Common myeloid progenitor, CD34-positive (primary cell): ENCODE data around the gene KIF23.
A peak's percentile ranks its signal among the peaks of the same experiment; 100 is the strongest.
"Not testable (repeated sequence)": the region's sequence is repeated elsewhere in the genome, so short reads cannot be mapped to it uniquely, and the experiment has no call there.

ENCODE experiments used
- CTCF ChIA-PET: fragments of 350-600 bp; sonication (Branson Sonifier 250); formaldehyde crosslinking; loops from one replicate; lab custom pipeline; 2021; ENCODE audit warnings: antibody characterized with exemption; lab: Charles Lee
- POLR2A ChIA-PET: fragments of 350-600 bp; sonication (Branson Sonifier 250); formaldehyde crosslinking; loops from one replicate; lab custom pipeline; 2021; ENCODE audit warnings: antibody characterized with exemption; lab: Charles Lee
- DNase-seq, 3 donors: peaks; one replicate each; pipeline versions ENCODE4 v3.0.0 to v3.0.0-alpha.2; 2013
- H3K27ac ChIP-seq, 2 experiments: 1 replicate in 1 of 2; 2 replicates in 1 of 2; pipeline ENCODE4 v1.7.0; 2013; ENCODE audit warnings: inconsistent platforms in 2 of 2, low read length in 2 of 2, mild to moderate bottlenecking in 2 of 2, low read depth in 1 of 2, moderate library complexity in 1 of 2; ENCODE audit not compliant: severe bottlenecking in 2 of 2, insufficient read depth in 1 of 2, poor library complexity in 1 of 2
- H3K27me3 ChIP-seq, 5 experiments: replicated peaks in 2 of 5; 1 replicate in 3 of 5; 2 replicates in 2 of 5; pipeline versions ENCODE4 v1.6.1 to v1.7.0; 2013; ENCODE audit warnings: low read length in 4 of 5, mild to moderate bottlenecking in 2 of 5, moderate library complexity in 2 of 5, inconsistent platforms in 1 of 5; ENCODE audit not compliant: insufficient read depth in 5 of 5, control insufficient read depth in 4 of 5
- H3K36me3 ChIP-seq, 4 experiments: 1 replicate in 2 of 4; 2 replicates in 2 of 4; pipeline versions ENCODE4 v1.6.1 to v1.7.0; 2013; ENCODE audit warnings: low read length in 3 of 4, control low read depth in 1 of 4, mild to moderate bottlenecking in 1 of 4; ENCODE audit not compliant: control insufficient read depth in 4 of 4, insufficient read depth in 4 of 4
- H3K4me1 ChIP-seq, 4 experiments: 1 replicate in 3 of 4; 2 replicates in 1 of 4; pipeline versions ENCODE4 v1.6.1 to v1.7.1; 2013; ENCODE audit warnings: low read length in 3 of 4, mild to moderate bottlenecking in 3 of 4, control low read depth in 1 of 4, inconsistent platforms in 1 of 4, moderate library complexity in 1 of 4; ENCODE audit not compliant: control insufficient read depth in 4 of 4, insufficient read depth in 4 of 4; ENCODE audit errors: control extremely low read depth in 1 of 4
- H3K4me3 ChIP-seq, 7 experiments: 1 replicate in 4 of 7; 2 replicates in 3 of 7; pipeline versions ENCODE4 v1.5.1 to v1.7.0; 2013; ENCODE audit warnings: mild to moderate bottlenecking in 7 of 7, low read length in 6 of 7, moderate library complexity in 6 of 7, inconsistent platforms in 2 of 7, low read depth in 2 of 7, control low read depth in 1 of 7; ENCODE audit not compliant: insufficient read depth in 4 of 7, control insufficient read depth in 1 of 7; ENCODE audit errors: extremely low read depth in 1 of 7
- H3K9me3 ChIP-seq, 5 experiments: 1 replicate in 4 of 5; 2 replicates in 1 of 5; pipeline versions ENCODE4 v1.6.1 to v1.7.1; 2013; ENCODE audit warnings: low read length in 4 of 5, mild to moderate bottlenecking in 2 of 5, inconsistent platforms in 1 of 5, low read depth in 1 of 5, moderate library complexity in 1 of 5; ENCODE audit not compliant: control insufficient read depth in 4 of 5, insufficient read depth in 2 of 5; ENCODE audit errors: control extremely low read depth in 1 of 5
- WGBS: methylation state at CpG from one replicate; pipeline ENCODE4 v1.1.5; 2013; ENCODE audit not compliant: insufficient coverage; 5-methylcytosine and 5-hydroxymethylcytosine counted together

The KIF23 gene

GRCh38 chr15:69444686-69445085, 30.5 kb downstream of the KIF23 start:
- no peak for DNase-seq
- Histone ChIP-seq H3K9me3 (no peaks in the 10 kb centered on the region), H3K36me3 (peaks cover 7 to 60% (median 21%) of the 10 kb centered on the region in 4 experiments), H3K4me3 (no peak overlapping the region), H3K27me3 (no peaks in the 10 kb centered on the region), H3K27ac (no peak overlapping the region), H3K4me1 (peaks cover 0 to 4% (median 0%) of the 10 kb centered on the region in 4 experiments)
- CTCF ChIA-PET, result interaction anchor here (2.3 kb wide), 1 partner anchor 10 kb away, joined by 5 read pairs; no protein-coding TSS in a partner anchor
- POLR2A ChIA-PET, result no interaction called here
- WGBS, result 98% methylated on average over 6 of the region's 7 CpGs

GRCh38 chr15:69446953-69447352, 32.8 kb downstream of the KIF23 start:
- Histone ChIP-seq H3K27ac (no peak overlapping the region), H3K4me3 (no peak overlapping the region), H3K4me1 (peaks cover 4 to 11% (median 6%) of the 10 kb centered on the region in 4 experiments), H3K36me3 (peaks cover 2 to 45% (median 14%) of the 10 kb centered on the region in 4 experiments), H3K9me3 (no peaks in the 10 kb centered on the region), H3K27me3 (no peaks in the 10 kb centered on the region)
- 94% methylated on average over 2 of the region's 2 CpGs for WGBS
- CTCF ChIA-PET, result interaction anchor here (0.6 kb wide), 1 partner anchor 9 kb away, joined by 3 read pairs; no protein-coding TSS in a partner anchor
- POLR2A ChIA-PET, result no interaction called here
- no peak for DNase-seq

- H3K4me3 ChIP-seq, H3K27me3 ChIP-seq, H3K9me3 ChIP-seq, DNase-seq, H3K27ac ChIP-seq: not testable (repeated sequence)
- 100% methylated on average over 4 of the region's 4 CpGs for WGBS
- Histone ChIP-seq H3K36me3 (peaks cover 2 to 50% (median 13%) of the 10 kb centered on the region in 4 experiments), H3K4me1 (peaks cover 12 to 30% (median 26%) of the 10 kb centered on the region in 4 experiments)
- ChIA-PET POLR2A (interaction anchor here (2.2 kb wide), 1 partner anchor 13 kb away, joined by 6 read pairs; no protein-coding TSS in a partner anchor), CTCF (interaction anchor here (0.7 kb wide), 1 partner anchor 10 kb away, joined by 3 read pairs; no protein-coding TSS in a partner anchor)
These were observed 36.1 kb downstream of the KIF23 start for GRCh38 chr15:69450221-69450620.

- Histone ChIP-seq H3K4me1 (peaks cover 12 to 33% (median 26%) of the 10 kb centered on the region in 4 experiments), H3K9me3 (no peaks in the 10 kb centered on the region), H3K36me3 (peaks cover 6 to 54% (median 20%) of the 10 kb centered on the region in 4 experiments), H3K27me3 (no peaks in the 10 kb centered on the region), H3K4me3 (peak overlapping the region in 6 of 7 experiments; percentile 27 to 100 (median 92)), H3K27ac (peak overlapping the region in 1 of 2 experiments; percentile 83)
- DNase-seq, result no peak
- POLR2A ChIA-PET, result interaction anchor here (1.5 to 2.4 kb wide), 3 partner anchors 9 to 37 kb away, joined by 6 to 11 read pairs (median 7); partner anchors contain the start of gene KIF23
- WGBS, result 98% methylated on average over 10 of the region's 12 CpGs
- CTCF ChIA-PET, result interaction anchor here (0.7 to 4.3 kb wide), 4 partner anchors 11 to 27 kb away, joined by 3 to 23 read pairs (median 3); no protein-coding TSS in a partner anchor
These were observed 37.0 kb downstream of the KIF23 start for GRCh38 chr15:69450968-69451695.

GRCh38 chr15:69451951-69452691, 38.0 kb downstream of the KIF23 start:
- Histone ChIP-seq H3K9me3 (no peaks in the 10 kb centered on the region), H3K4me3 (peak overlapping the region; percentile 33 to 100 (median 92)), H3K36me3 (peaks cover 5 to 54% (median 22%) of the 10 kb centered on the region in 4 experiments), H3K27ac (peak overlapping the region; percentile 3 to 83), H3K27me3 (no peaks in the 10 kb centered on the region), H3K4me1 (peaks cover 12 to 33% (median 26%) of the 10 kb centered on the region in 4 experiments)
- peak in 2 of 3 donors; percentile 65 to 79 for DNase-seq
- WGBS, result 27% methylated on average over 30 of the region's 32 CpGs
- ChIA-PET CTCF (interaction anchor here (1.7 to 4.3 kb wide), 2 partner anchors 11 to 26 kb away, joined by 3 to 23 read pairs; no protein-coding TSS in a partner anchor), POLR2A (interaction anchor here (0.8 to 2.9 kb wide), 5 partner anchors 10 to 38 kb away, joined by 3 to 21 read pairs (median 7); partner anchors contain the start of gene KIF23)

- Histone ChIP-seq H3K4me1 (peaks cover 12 to 33% (median 26%) of the 10 kb centered on the region in 4 experiments), H3K9me3 (no peaks in the 10 kb centered on the region), H3K36me3 (peaks cover 8 to 52% (median 24%) of the 10 kb centered on the region in 4 experiments), H3K27me3 (no peaks in the 10 kb centered on the region), H3K27ac (peak within 1 kb of the TSS; percentile 54 to 83), H3K4me3 (peak within 1 kb of the TSS; percentile 80 to 100 (median 92))
- WGBS, result under 1% methylated on average over 65 of the region's 77 CpGs
- ChIA-PET CTCF (interaction anchor here (0.7 to 4.3 kb wide), 3 partner anchors 10 to 864 kb away, joined by 3 to 23 read pairs (median 3); no protein-coding TSS in a partner anchor), POLR2A (interaction anchor here (0.8 to 2.9 kb wide), 6 partner anchors 10 to 1054 kb away, joined by 3 to 21 read pairs (median 6); partner anchors contain the start of gene KIF23)
- DNase-seq, result peak; percentile 93 to 98 (median 97)
These were observed 38.8 kb downstream of the KIF23 start, which contains the start of gene RPLP1 for GRCh38 chr15:69452692-69453521. Gene RPLP1, plus strand, starts transcription at chr15:69452818. Its CDS starts 131 bp downstream, at chr15:69452949.
